IMR-90 (cell line): ENCODE data around the gene TMEM253. TPM values are rescaled to one million over a fixed set of nuclear protein-coding genes. Genes with fewer than 3 reads are reported as not detected.

Source experiments
- ATAC-seq: fragments of 200-7000 bp; cut with Tn5 transposase; 2 replicates; pipeline ENCODE4 v1.9.1; 2020; ENCODE audit warnings: low read depth, mild to moderate bottlenecking, moderate library complexity
- BruUV-seq: library from RNA; stranded (reverse); fragments of 400-500 nt; replicated peaks from 2 replicates; lab custom pipeline; 2021; lab: Mats Ljungman, UMichigan
- CTCF ChIA-PET: fragments of 300-600 bp; formaldehyde crosslinking; extraction: SDS; loops from one replicate; lab custom pipeline; 2021; ENCODE audit warnings: antibody characterized with exemption; lab: Yijun Ruan, JAX
- POLR2A ChIA-PET: fragments of 300-600 bp; sonication (Branson Sonifier 250); formaldehyde crosslinking; loops from one replicate; lab custom pipeline; 2022; ENCODE audit warnings: antibody characterized with exemption; ENCODE audit not compliant: unreplicated experiment; lab: Charles Lee
- DNase-seq: peaks from one replicate; pipeline ENCODE4 v3.0.0; 2013
- H2AFZ ChIP-seq: replicated peaks from 2 replicates; pipeline ENCODE3; 2013; ENCODE audit warnings: low read length, mild to moderate bottlenecking; ENCODE audit not compliant: poor library complexity
- H2AK5ac ChIP-seq: 2 replicates; pipeline ENCODE4 v1.6.1; 2013; ENCODE audit warnings: low read depth, low read length, inconsistent platforms
- H2AK9ac ChIP-seq: replicated peaks from 2 replicates; pipeline ENCODE3; 2013; ENCODE audit warnings: mild to moderate bottlenecking, low read depth, low read length, moderate library complexity; ENCODE audit not compliant: poor library complexity
- H2BK120ac ChIP-seq: 2 replicates; pipeline ENCODE4 v1.6.1; 2013; ENCODE audit warnings: low read depth, low read length, inconsistent platforms
- H2BK15ac ChIP-seq: 3 replicates; pipeline ENCODE4 v1.6.1; 2013; ENCODE audit warnings: low read depth, low read length, inconsistent platforms
- H2BK20ac ChIP-seq: 2 replicates; pipeline ENCODE4 v1.6.1; 2013; ENCODE audit warnings: low read depth, mild to moderate bottlenecking, inconsistent platforms, low read length, moderate library complexity
- H2BK5ac ChIP-seq: 2 replicates; pipeline ENCODE4 v1.6.1; 2013; ENCODE audit warnings: mild to moderate bottlenecking, low read depth, low read length, inconsistent platforms; ENCODE audit not compliant: poor library complexity, severe bottlenecking
- H3K14ac ChIP-seq: replicated peaks from 2 replicates; pipeline ENCODE4 v1.6.1; 2013; ENCODE audit warnings: low read depth, low read length, inconsistent platforms
- H3K18ac ChIP-seq: 2 replicates; pipeline ENCODE4 v1.6.1; 2013; ENCODE audit warnings: low read depth, low read length, control low read depth
- H3K23ac ChIP-seq: 2 replicates; pipeline ENCODE4 v1.6.1; 2013; ENCODE audit warnings: low read depth, low read length, inconsistent platforms
- H3K27ac ChIP-seq: 2 replicates; pipeline ENCODE4 v1.5.1; 2013; ENCODE audit warnings: mild to moderate bottlenecking, control low read depth, low read length; ENCODE audit not compliant: insufficient read depth
- H3K27me3 ChIP-seq: 2 replicates; pipeline ENCODE4 v1.6.1; 2013; ENCODE audit warnings: low read length; ENCODE audit not compliant: control insufficient read depth, insufficient read depth
- H3K36me3 ChIP-seq: 2 replicates; pipeline ENCODE4 v1.6.1; 2013; ENCODE audit warnings: low read length, mixed read lengths; ENCODE audit not compliant: control insufficient read depth, insufficient read depth
- H3K4ac ChIP-seq: 2 replicates; pipeline ENCODE4 v1.6.1; 2013; ENCODE audit warnings: low read depth, low read length, inconsistent platforms
- H3K4me1 ChIP-seq: 2 replicates; pipeline ENCODE4 v1.6.1; 2013; ENCODE audit warnings: low read length, mixed read lengths; ENCODE audit not compliant: control insufficient read depth, insufficient read depth
- H3K4me2 ChIP-seq: 2 replicates; pipeline ENCODE4 v1.6.1; 2013; ENCODE audit warnings: low read depth, mild to moderate bottlenecking, control low read depth, low read length, moderate library complexity
- H3K4me3 ChIP-seq: 2 replicates; pipeline ENCODE4 v1.5.1; 2013; ENCODE audit warnings: low read depth, mild to moderate bottlenecking, control low read depth, low read length, moderate library complexity; ENCODE audit not compliant: insufficient read depth
- H3K56ac ChIP-seq: 2 replicates; pipeline ENCODE4 v1.6.1; 2013; ENCODE audit warnings: low read length, inconsistent platforms; ENCODE audit not compliant: insufficient read depth; ENCODE audit errors: extremely low read depth
- H3K79me1 ChIP-seq, 2 experiments: 2 replicates each; pipeline ENCODE4 v1.6.1; 2013; ENCODE audit warnings: low read length in 2 of 2, inconsistent platforms in 1 of 2, low read depth in 1 of 2
- H3K9ac ChIP-seq: 2 replicates; pipeline ENCODE4 v1.6.1; 2013; ENCODE audit warnings: low read depth, low read length, control low read depth
- H3K9me1 ChIP-seq: 2 replicates; pipeline ENCODE4 v1.6.1; 2013; ENCODE audit warnings: low read length, inconsistent platforms; ENCODE audit not compliant: insufficient read depth
- H3K9me3 ChIP-seq: 2 replicates; pipeline ENCODE4 v1.6.1; 2013; ENCODE audit warnings: low read length; ENCODE audit not compliant: control insufficient read depth, insufficient read depth
- H4K20me1 ChIP-seq: 2 replicates; pipeline ENCODE4 v1.6.1; 2013; ENCODE audit warnings: low read length, inconsistent platforms; ENCODE audit not compliant: insufficient read depth
- H4K5ac ChIP-seq: 2 replicates; pipeline ENCODE4 v1.6.1; 2013; ENCODE audit warnings: mild to moderate bottlenecking, low read depth, low read length, control low read depth
- H4K8ac ChIP-seq, 2 experiments: 2 replicates each; pipeline ENCODE4 v1.6.1; 2013; ENCODE audit warnings: low read depth in 2 of 2, low read length in 2 of 2, control low read depth in 1 of 2, inconsistent platforms in 1 of 2
- H4K91ac ChIP-seq: 2 replicates; pipeline ENCODE4 v1.6.1; 2013; ENCODE audit warnings: low read depth, low read length, inconsistent platforms; ENCODE audit not compliant: insufficient read depth
- BHLHE40 ChIP-seq: fragments of 150-350 bp; IDR thresholded peaks from 2 replicates; pipeline ENCODE4 v1.6.1; 2016; ENCODE audit warnings: mild to moderate bottlenecking, low read depth, low read length
- CEBPB ChIP-seq: IDR thresholded peaks from 2 replicates; pipeline ENCODE4 v1.6.1; 2012; ENCODE audit warnings: low read depth, low read length, improper control_type of control experiment
- CHD1 ChIP-seq: IDR thresholded peaks from 2 replicates; pipeline ENCODE4 v1.6.1; 2012; ENCODE audit warnings: low read depth, low read length, improper control_type of control experiment
- FOS ChIP-seq: fragments of 150-350 bp; IDR thresholded peaks from 2 replicates; pipeline ENCODE4 v1.6.1; 2016; ENCODE audit warnings: low read depth, low read length
- MAFK ChIP-seq: IDR thresholded peaks from 2 replicates; pipeline ENCODE4 v1.6.1; 2012; ENCODE audit warnings: low read depth, low read length, improper control_type of control experiment
- MXI1 ChIP-seq: IDR thresholded peaks from 2 replicates; pipeline ENCODE4 v1.6.1; 2012; ENCODE audit warnings: low read depth, mild to moderate bottlenecking, low read length, moderate library complexity, borderline replicate concordance
- NFE2L2 ChIP-seq: fragments of 150-350 bp; IDR thresholded peaks from 2 replicates; pipeline ENCODE4 v1.6.1; 2016; ENCODE audit warnings: low read depth, mild to moderate bottlenecking, low read length
- POLR2A ChIP-seq: IDR thresholded peaks from 2 replicates; pipeline ENCODE4 v1.6.1; 2012; ENCODE audit warnings: mild to moderate bottlenecking, low read depth, low read length
- RCOR1 ChIP-seq: IDR thresholded peaks from 2 replicates; pipeline ENCODE4 v1.6.1; 2012; ENCODE audit warnings: mild to moderate bottlenecking, low read length, improper control_type of control experiment; ENCODE audit not compliant: insufficient replicate concordance
- WGBS, 2 experiments: methylation state at CpG; one replicate each; pipeline versions ENCODE4 v1.1.5 to v1.1.7; 2013; ENCODE audit warnings: missing lambda C conversion rate in 2 of 2; ENCODE audit not compliant: insufficient read length in 1 of 2; ENCODE audit errors: extremely low coverage in 2 of 2; 5-methylcytosine and 5-hydroxymethylcytosine counted together
- dilution Hi-C: fragments of 300-500 bp; cut with HindIII; formaldehyde crosslinking; loops from one replicate; pipeline ENCODE4 v1.14.3; 2018; ENCODE audit warnings: low sequenced_read_pairs; ENCODE audit not compliant: unreplicated experiment
- in situ Hi-C: fragments of 300-500 bp; cut with MboI; formaldehyde crosslinking; loops from 3 replicates; pipeline ENCODE4 v1.14.3; 2019; ENCODE audit warnings: low sequenced_read_pairs, inconsistent platforms, mixed read lengths
- intact Hi-C: fragments of 100-400 bp; cut with micrococcal nuclease; formaldehyde crosslinking; loops from 2 replicates; pipeline ENCODE4 v1.10.0; 2022
- polyA plus RNA-seq, 3 experiments: library from polyadenylated mRNA; depleted of rRNA; stranded (reverse); fragments of >200 nt; gene quantifications; 2 replicates each; pipeline ENCODE4 v1.2.3, GENCODE V29; 2012; ENCODE audit warnings: low replicate concordance in 1 of 3
- total RNA-seq: library from RNA; depleted of rRNA; stranded (reverse); fragments of >200 nt; gene quantifications from 2 replicates; pipeline ENCODE4 v1.2.3, GENCODE V29; 2012
- TF ChIP-seq, protein P1 (sequence below): conservative IDR thresholded peaks from 2 replicates; pipeline ENCODE4 v1.5.1; 2012; ENCODE audit warnings: mild to moderate bottlenecking, low read depth, low read length, improper control_type of control experiment

The TMEM253 gene
- total and polyA plus RNA-seq, 2 of the 4 experiments (the other 2 are of a cell fraction), result 0.07 TPM; not detected in 1

GRCh38 chr14:21103710-21104447 lies 3.0 kb downstream of the TMEM253 start:
- Histone ChIP-seq H4K8ac (peak overlapping the region; percentile 39 to 95), H3K23ac (peak overlapping the region; percentile 69), H3K36me3 (no peaks in the 10 kb centered on the region), H3K79me1 (0 out of 4 replicates have a peak, but pooled peaks cover 0 to 2% of the 10 kb centered on the region in 2 experiments), H3K27me3 (no peaks in the 10 kb centered on the region), H4K91ac (peak overlapping the region; percentile 94), H2AK9ac (peak overlapping the region; percentile 89), H2AK5ac (peak overlapping the region; percentile 36), H4K5ac (peak overlapping the region; percentile 73; the same call in 1 of the 2 replicates), H4K20me1 (no peaks in the 10 kb centered on the region), H2BK5ac (peak overlapping the region; percentile 95), H2BK120ac (peak overlapping the region; percentile 97), H2BK15ac (no peak overlapping the region; the same call in 2 of the 3 replicates), H3K4me1 (peaks cover 6% of the 10 kb centered on the region), H2AFZ (peak overlapping the region; percentile 100), H3K4me3 (peak overlapping the region; percentile 60), H3K27ac (peak overlapping the region; percentile 94), H3K56ac (peak overlapping the region; percentile 91), H3K4me2 (peak overlapping the region; percentile 86), H3K18ac (peak overlapping the region; percentile 77; the same call in 1 of the 2 replicates), H3K9me3 (no peaks in the 10 kb centered on the region), H2BK20ac (peak overlapping the region; percentile 80), H3K4ac (peak overlapping the region; percentile 93), H3K9ac (peak overlapping the region; percentile 88), H3K9me1 (peaks cover 3% of the 10 kb centered on the region; the same call in 1 of the 2 replicates), H3K14ac (peak overlapping the region; percentile 90)
- CTCF ChIA-PET, result interaction anchor here (0.6 to 4.2 kb wide), 14 partner anchors 10 to 1069 kb away, joined by 3 to 44 read pairs (median 4); no protein-coding TSS in a partner anchor
- peak; percentile 99; the same call in 1 of the 2 replicates for TF ChIP-seq CHD1
- TF ChIP-seq RCOR1, result no peak
- peak; percentile 64; the same call in 1 of the 2 replicates for TF ChIP-seq POLR2A
- TF ChIP-seq BHLHE40, result peak; percentile 98
- no peak for TF ChIP-seq MAFK
- TF ChIP-seq, protein P1, sequence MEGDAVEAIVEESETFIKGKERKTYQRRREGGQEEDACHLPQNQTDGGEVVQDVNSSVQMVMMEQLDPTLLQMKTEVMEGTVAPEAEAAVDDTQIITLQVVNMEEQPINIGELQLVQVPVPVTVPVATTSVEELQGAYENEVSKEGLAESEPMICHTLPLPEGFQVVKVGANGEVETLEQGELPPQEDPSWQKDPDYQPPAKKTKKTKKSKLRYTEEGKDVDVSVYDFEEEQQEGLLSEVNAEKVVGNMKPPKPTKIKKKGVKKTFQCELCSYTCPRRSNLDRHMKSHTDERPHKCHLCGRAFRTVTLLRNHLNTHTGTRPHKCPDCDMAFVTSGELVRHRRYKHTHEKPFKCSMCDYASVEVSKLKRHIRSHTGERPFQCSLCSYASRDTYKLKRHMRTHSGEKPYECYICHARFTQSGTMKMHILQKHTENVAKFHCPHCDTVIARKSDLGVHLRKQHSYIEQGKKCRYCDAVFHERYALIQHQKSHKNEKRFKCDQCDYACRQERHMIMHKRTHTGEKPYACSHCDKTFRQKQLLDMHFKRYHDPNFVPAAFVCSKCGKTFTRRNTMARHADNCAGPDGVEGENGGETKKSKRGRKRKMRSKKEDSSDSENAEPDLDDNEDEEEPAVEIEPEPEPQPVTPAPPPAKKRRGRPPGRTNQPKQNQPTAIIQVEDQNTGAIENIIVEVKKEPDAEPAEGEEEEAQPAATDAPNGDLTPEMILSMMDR, result peak; percentile 94
- TF ChIP-seq MXI1, result 0 out of 2 replicates have a peak, but pooled peaks have one; percentile 30
- TF ChIP-seq CEBPB, result no peak
- peak; percentile 32; the same call in 1 of the 2 replicates for TF ChIP-seq FOS
- TF ChIP-seq NFE2L2, result no peak
- intact Hi-C loops (loop anchor here (1.0 to 5.0 kb wide), 6 partner anchors 12 to 422 kb away; partner anchors contain the start of gene RNASE4), in situ Hi-C loops (loop anchor here (5.0 kb wide), 1 partner anchor 87 kb away; no protein-coding TSS in a partner anchor), dilution Hi-C loops (no loop called here)
- 0% methylated on average over 22 of the region's 62 CpGs; no CpG with 5 or more reads in 1 of the 2 experiments for WGBS, 2 experiments
- ATAC-seq (peak; percentile 92), DNase-seq (peak; percentile 94)
- BruUV-seq, result no TSS peak
- POLR2A ChIA-PET, result interaction anchor here (0.6 to 1.0 kb wide), 2 partner anchors 33 to 105 kb away, joined by 3 to 4 read pairs; partner anchors contain the start of genes ARHGEF40 and SLC39A2
